ENCODE measurements around the gene NCK1. TPM values are rescaled to one million over a fixed set of nuclear protein-coding genes. Genes with fewer than 3 reads are reported as not detected.

Gene NCK1
- total and polyA plus RNA-seq, 2 of the 13 experiments (the other 11 are each of a cell fraction or from before 2014, with no cell fraction given) = 14.7 to 30.4 TPM

DNA sequence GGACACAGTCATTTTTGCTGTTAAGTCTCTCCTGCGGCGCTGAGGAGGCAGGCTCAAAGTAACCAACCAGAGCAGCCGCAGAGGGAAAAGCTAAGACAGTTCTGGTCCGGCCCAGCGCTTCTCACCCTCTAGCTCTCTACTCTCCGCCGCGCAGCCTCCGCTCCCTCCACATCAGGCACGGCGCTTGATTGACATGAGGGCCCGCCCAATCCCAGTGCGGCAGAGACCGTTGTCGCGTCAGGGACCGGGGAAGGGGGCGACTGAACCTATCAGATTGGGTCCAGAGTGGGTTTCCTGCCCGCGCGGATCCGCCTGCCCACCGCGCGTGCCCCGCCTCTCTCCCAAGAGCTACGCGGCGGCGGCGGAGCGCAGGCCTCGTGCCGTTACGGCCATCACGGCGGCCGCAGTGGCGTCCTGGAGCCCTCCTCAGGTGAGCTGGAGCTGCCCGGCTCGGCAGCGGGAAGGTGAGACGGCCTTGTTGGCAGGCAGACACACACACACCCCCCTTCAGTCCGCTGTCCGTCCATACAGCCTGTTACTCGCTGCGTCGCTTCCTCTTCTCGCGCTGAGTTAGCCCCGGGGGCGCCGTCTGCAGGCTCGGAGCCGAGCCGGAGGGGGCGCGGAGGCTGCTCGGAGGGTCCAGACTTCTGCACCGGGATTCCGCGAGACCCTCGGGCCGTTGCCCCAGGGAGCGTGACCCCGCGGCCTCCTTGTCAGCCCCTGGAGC is at the start of gene NCK1 (continued):
- TF ChIP-seq, protein P1, sequence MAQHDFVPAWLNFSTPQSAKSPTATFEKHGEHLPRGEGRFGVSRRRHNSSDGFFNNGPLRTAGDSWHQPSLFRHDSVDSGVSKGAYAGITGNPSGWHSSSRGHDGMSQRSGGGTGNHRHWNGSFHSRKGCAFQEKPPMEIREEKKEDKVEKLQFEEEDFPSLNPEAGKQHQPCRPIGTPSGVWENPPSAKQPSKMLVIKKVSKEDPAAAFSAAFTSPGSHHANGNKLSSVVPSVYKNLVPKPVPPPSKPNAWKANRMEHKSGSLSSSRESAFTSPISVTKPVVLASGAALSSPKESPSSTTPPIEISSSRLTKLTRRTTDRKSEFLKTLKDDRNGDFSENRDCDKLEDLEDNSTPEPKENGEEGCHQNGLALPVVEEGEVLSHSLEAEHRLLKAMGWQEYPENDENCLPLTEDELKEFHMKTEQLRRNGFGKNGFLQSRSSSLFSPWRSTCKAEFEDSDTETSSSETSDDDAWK (CRISPR knock-in tag; IDR thresholded peaks at IDR 0.05) = no peak
- TF ChIP-seq BRD4 (CRISPR knock-in tag; IDR thresholded peaks at IDR 0.05) (peak; percentile 78), POLR2G (IDR thresholded peaks at IDR 0.05; ENCODE audit: low read depth, low read length) (peak; percentile 97), ZNF782 (CRISPR knock-in tag; IDR thresholded peaks at IDR 0.05; ENCODE audit: borderline replicate concordance) (peak; percentile 69; the same call in 1 of the 2 replicates), NFIC (IDR thresholded peaks at IDR 0.05; ENCODE audit: low read length) (no peak), ZNF350 (CRISPR knock-in tag; IDR thresholded peaks at IDR 0.05; ENCODE audit: borderline replicate concordance, low read depth) (peak; percentile 91), HNF4A (CRISPR knock-in tag; IDR thresholded peaks at IDR 0.05) (0 out of 2 replicates have a peak, but pooled peaks have one; percentile 3), CCDC6 (CRISPR knock-in tag; IDR thresholded peaks at IDR 0.05) (peak; percentile 97), TARDBP (CRISPR knock-in tag; IDR thresholded peaks at IDR 0.05) (peak; percentile 70), ZNF441 (CRISPR knock-in tag; IDR thresholded peaks at IDR 0.05; ENCODE audit: borderline replicate concordance) (peak; percentile 1; the same call in 1 of the 2 replicates)
- TF ChIP-seq, protein P2, sequence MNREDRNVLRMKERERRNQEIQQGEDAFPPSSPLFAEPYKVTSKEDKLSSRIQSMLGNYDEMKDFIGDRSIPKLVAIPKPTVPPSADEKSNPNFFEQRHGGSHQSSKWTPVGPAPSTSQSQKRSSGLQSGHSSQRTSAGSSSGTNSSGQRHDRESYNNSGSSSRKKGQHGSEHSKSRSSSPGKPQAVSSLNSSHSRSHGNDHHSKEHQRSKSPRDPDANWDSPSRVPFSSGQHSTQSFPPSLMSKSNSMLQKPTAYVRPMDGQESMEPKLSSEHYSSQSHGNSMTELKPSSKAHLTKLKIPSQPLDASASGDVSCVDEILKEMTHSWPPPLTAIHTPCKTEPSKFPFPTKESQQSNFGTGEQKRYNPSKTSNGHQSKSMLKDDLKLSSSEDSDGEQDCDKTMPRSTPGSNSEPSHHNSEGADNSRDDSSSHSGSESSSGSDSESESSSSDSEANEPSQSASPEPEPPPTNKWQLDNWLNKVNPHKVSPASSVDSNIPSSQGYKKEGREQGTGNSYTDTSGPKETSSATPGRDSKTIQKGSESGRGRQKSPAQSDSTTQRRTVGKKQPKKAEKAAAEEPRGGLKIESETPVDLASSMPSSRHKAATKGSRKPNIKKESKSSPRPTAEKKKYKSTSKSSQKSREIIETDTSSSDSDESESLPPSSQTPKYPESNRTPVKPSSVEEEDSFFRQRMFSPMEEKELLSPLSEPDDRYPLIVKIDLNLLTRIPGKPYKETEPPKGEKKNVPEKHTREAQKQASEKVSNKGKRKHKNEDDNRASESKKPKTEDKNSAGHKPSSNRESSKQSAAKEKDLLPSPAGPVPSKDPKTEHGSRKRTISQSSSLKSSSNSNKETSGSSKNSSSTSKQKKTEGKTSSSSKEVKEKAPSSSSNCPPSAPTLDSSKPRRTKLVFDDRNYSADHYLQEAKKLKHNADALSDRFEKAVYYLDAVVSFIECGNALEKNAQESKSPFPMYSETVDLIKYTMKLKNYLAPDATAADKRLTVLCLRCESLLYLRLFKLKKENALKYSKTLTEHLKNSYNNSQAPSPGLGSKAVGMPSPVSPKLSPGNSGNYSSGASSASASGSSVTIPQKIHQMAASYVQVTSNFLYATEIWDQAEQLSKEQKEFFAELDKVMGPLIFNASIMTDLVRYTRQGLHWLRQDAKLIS (CRISPR knock-in tag; IDR thresholded peaks at IDR 0.05) = 0 out of 2 replicates have a peak, but pooled peaks have one; percentile 13
- TF ChIP-seq, protein P3, sequence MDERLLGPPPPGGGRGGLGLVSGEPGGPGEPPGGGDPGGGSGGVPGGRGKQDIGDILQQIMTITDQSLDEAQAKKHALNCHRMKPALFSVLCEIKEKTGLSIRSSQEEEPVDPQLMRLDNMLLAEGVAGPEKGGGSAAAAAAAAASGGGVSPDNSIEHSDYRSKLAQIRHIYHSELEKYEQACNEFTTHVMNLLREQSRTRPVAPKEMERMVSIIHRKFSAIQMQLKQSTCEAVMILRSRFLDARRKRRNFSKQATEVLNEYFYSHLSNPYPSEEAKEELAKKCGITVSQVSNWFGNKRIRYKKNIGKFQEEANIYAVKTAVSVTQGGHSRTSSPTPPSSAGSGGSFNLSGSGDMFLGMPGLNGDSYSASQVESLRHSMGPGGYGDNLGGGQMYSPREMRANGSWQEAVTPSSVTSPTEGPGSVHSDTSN (CRISPR knock-in tag; IDR thresholded peaks at IDR 0.05) = peak; percentile 94
- TF ChIP-seq, protein P4, sequence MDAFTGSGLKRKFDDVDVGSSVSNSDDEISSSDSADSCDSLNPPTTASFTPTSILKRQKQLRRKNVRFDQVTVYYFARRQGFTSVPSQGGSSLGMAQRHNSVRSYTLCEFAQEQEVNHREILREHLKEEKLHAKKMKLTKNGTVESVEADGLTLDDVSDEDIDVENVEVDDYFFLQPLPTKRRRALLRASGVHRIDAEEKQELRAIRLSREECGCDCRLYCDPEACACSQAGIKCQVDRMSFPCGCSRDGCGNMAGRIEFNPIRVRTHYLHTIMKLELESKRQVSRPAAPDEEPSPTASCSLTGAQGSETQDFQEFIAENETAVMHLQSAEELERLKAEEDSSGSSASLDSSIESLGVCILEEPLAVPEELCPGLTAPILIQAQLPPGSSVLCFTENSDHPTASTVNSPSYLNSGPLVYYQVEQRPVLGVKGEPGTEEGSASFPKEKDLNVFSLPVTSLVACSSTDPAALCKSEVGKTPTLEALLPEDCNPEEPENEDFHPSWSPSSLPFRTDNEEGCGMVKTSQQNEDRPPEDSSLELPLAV (CRISPR knock-in tag; conservative IDR thresholded peaks at IDR 0.05; ENCODE audit: low read depth) = no peak
- TF ChIP-seq, protein P5, sequence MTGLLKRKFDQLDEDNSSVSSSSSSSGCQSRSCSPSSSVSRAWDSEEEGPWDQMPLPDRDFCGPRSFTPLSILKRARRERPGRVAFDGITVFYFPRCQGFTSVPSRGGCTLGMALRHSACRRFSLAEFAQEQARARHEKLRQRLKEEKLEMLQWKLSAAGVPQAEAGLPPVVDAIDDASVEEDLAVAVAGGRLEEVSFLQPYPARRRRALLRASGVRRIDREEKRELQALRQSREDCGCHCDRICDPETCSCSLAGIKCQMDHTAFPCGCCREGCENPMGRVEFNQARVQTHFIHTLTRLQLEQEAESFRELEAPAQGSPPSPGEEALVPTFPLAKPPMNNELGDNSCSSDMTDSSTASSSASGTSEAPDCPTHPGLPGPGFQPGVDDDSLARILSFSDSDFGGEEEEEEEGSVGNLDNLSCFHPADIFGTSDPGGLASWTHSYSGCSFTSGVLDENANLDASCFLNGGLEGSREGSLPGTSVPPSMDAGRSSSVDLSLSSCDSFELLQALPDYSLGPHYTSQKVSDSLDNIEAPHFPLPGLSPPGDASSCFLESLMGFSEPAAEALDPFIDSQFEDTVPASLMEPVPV (CRISPR knock-in tag; IDR thresholded peaks at IDR 0.05) = peak; percentile 79
